ENCODE measurements around the gene RAB40B. TPM values are rescaled to one million over a fixed set of nuclear protein-coding genes. Genes with fewer than 3 reads are reported as not detected.

The RAB40B gene
- total and polyA plus RNA-seq, 8 donors = 3.4 to 15.8 (median 6.5) TPM

DNA sequence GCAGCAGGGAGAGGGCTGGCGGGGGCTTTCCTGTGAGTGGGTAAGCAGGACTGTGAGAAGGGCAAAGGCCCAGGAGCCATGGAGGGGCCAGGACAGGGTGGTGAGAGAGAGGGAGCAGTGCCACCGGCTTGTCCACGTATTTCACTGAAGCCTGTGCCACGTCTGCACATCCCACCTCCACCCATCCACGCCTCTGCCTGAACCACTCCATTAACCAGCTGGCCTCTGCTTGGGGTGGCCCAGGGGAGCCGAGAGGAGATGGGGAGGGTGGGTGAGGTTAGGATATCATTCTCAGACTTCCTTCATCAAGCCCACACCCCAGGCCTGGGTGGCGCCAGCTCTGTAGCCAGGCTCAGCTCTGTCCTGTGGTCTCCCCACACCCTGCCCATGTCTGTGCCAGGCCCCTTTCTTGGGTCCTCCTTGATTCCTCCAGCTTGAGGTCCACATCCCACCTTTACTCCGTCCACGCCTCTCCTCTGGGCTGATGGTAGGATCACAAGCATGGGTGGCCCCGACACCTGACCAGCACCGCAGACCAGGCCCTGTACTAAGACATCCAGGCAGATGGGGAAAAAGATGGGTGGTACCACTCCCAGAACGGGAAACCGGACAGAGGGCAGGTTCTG lies 33.7 kb upstream of the RAB40B start:
- FAIRE-seq = no peak
- H3K4me1 ChIP-seq = peaks cover 0 to 7% (median 5%) of the 10 kb centered on the region in 3 donors
- peak in 1 of 6 donors; percentile 41 for DNase-seq
- 88 to 92% methylated on average over 13 of the region's 13 CpGs for WGBS, 2 donors
- no peak for ATAC-seq
- intact Hi-C loops (cut with DNase I) = no loop called here
- no peak overlapping the region for H3K4me3 ChIP-seq
- H3K36me3 ChIP-seq = peaks cover 0 to 7% (median 0%) of the 10 kb centered on the region in 3 donors
- H3K9me3 ChIP-seq = no peaks in the 10 kb centered on the region
- no peak overlapping the region for H3K27ac ChIP-seq
- no peaks in the 10 kb centered on the region for H3K27me3 ChIP-seq
- TF ChIP-seq CTCF (IDR thresholded peaks at IDR 0.05) = no peak

- intact Hi-C loops (cut with DNase I) = no loop called here
- FAIRE-seq (no peak), DNase-seq (peak in 1 of 6 donors; percentile 68), ATAC-seq (peak in 1 of 4 donors; percentile 27)
- Histone ChIP-seq H3K9me3 (no peaks in the 10 kb centered on the region), H3K27me3 (no peaks in the 10 kb centered on the region), H3K36me3 (peaks cover 0 to 7% (median 0%) of the 10 kb centered on the region in 3 donors), H3K27ac (no peak overlapping the region), H3K4me1 (no peaks in the 10 kb centered on the region), H3K4me3 (no peak overlapping the region)
- no peak for TF ChIP-seq CTCF (IDR thresholded peaks at IDR 0.05)
- WGBS, 2 donors = 85 to 87% methylated on average over 48 of the region's 48 CpGs
Measured at GRCh38 chr17:82729479-82730260, 31.2 kb upstream of the RAB40B start.

DNA sequence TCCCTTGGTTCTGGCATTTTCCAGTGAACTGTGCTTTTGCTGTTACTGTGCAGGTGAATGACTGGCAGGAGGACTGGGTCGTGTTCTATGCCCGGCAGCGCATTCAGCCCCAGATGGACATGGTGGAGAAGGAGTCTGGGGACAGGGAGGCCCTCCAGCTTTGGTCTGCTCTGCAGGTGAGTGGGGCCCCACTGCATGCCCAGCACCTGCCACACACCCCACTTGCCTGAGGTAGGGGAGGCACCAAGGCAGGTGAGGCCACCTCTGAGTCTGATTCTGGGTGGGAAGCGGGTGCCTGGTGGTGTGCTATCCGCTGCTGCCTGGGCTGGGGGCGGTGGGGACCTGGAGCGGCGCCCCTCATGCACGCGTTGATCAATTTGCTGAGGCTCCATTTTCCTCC lies 27.9 kb upstream of the RAB40B start:
- no peak for TF ChIP-seq CTCF (IDR thresholded peaks at IDR 0.05)
- H3K9me3 ChIP-seq = no peaks in the 10 kb centered on the region
- H3K27ac ChIP-seq = no peak overlapping the region
- H3K36me3 ChIP-seq = peaks cover 0 to 7% (median 0%) of the 10 kb centered on the region in 3 donors
- FAIRE-seq (no peak), ATAC-seq (no peak), DNase-seq (peak in 1 of 6 donors; percentile 36)
- 94 to 97% methylated on average over 10 of the region's 10 CpGs for WGBS, 2 donors
- H3K4me1 ChIP-seq = no peaks in the 10 kb centered on the region
- intact Hi-C loops (cut with DNase I) = no loop called here
- no peaks in the 10 kb centered on the region for H3K27me3 ChIP-seq
- H3K4me3 ChIP-seq = no peak overlapping the region

DNA sequence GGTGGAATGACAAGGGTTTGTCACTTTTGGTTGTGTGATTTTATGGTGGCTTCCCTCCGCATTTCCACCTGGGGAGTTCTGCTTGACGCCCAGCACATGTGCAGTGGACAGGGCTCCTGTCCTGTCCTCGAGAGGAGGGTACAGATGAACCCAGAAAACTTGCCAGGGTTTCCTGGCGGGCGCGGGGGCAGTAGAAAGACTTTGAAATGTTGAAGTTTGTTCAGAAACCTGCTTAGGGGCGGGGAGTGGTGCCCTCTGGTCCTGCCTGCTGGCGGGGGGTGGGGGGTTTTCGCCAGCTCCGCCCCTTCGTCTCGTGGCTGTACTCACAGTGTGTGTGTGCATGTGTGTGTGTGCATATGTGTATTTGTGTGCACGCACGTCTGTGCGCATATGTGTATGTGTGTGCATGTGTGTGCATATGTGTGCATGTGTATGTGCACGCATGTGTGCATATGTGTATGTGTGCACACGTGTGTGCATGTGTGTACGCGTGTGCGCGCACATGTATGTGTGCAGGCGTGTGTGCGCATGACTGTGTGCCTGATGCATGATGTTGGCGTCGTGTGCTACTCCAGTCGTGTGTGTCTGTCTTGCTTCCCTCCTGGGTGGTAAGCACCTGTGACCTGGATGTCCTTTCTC lies 24.8 kb upstream of the RAB40B start:
- FAIRE-seq = no peak
- ATAC-seq = no peak
- Histone ChIP-seq H3K9me3 (no peaks in the 10 kb centered on the region), H3K4me3 (no peak overlapping the region), H3K4me1 (peaks cover 0 to under 1% (median 0%) of the 10 kb centered on the region in 3 donors), H3K27me3 (no peaks in the 10 kb centered on the region), H3K36me3 (peaks cover 0 to 14% (median 0%) of the 10 kb centered on the region in 3 donors), H3K27ac (no peak overlapping the region)
- peak in 1 of 6 donors; percentile 21 for DNase-seq
- 87 to 89% methylated on average over 26 of the region's 26 CpGs for WGBS, 2 donors
- intact Hi-C loops (cut with DNase I) = no loop called here
- no peak for TF ChIP-seq CTCF (IDR thresholded peaks at IDR 0.05)
